K562 (cell line): ENCODE measurements around the gene ARHGAP24. TPM values are rescaled to one million over a fixed set of nuclear protein-coding genes. Genes with fewer than 3 reads are reported as not detected.

ENCODE experiments used
- ATAC-seq: fragments of 200-7000 bp; cut with Tn5 transposase; 3 replicates; pipeline ENCODE4 v1.9.1; 2020; ENCODE audit warnings: moderate library complexity
- BruUV-seq: library from RNA; stranded (reverse); fragments of 400-500 nt; replicated peaks from 2 replicates; lab custom pipeline; 2021; lab: Mats Ljungman, UMichigan
- CTCF ChIA-PET: fragments of 300-600 bp; formaldehyde crosslinking; extraction: SDS; loops from one replicate; lab custom pipeline; 2021; ENCODE audit warnings: low intra/inter-chr PET ratio; lab: Yijun Ruan, JAX
- POLR2A ChIA-PET: fragments of 300-600, 350-650 bp; sonication (Branson Sonifier 250); formaldehyde crosslinking; extraction: SDS; loops from one replicate; lab custom pipeline; 2021; ENCODE audit warnings: antibody characterized with exemption, inconsistent platforms; lab: Yijun Ruan, JAX
- DNase-seq, 4 experiments: peaks; one replicate each; pipeline versions ENCODE4 v3.0.0 to v3.0.0-alpha.2; 2011 to 2018; ENCODE audit warnings: low spot score in 3 of 4, mixed read lengths in 3 of 4; ENCODE audit errors: extremely low read depth in 1 of 4
- FAIRE-seq: peaks from 2 replicates; lab custom pipeline; 2011; peaks lifted over from hg19 to GRCh38; lab: Jason Lieb, UNC
- H2AFZ ChIP-seq: 2 replicates; pipeline ENCODE4 v1.6.0; 2011; ENCODE audit warnings: low read depth, low read length, control low read depth, inconsistent platforms
- H3K27ac ChIP-seq: fragments of 200-600 bp; 3 replicates; pipeline ENCODE4 v1.8.0; 2011; ENCODE audit warnings: low read depth, mild to moderate bottlenecking, control low read depth, inconsistent platforms, low read length, moderate library complexity, mixed read lengths; ENCODE audit errors: extremely low read depth
- H3K27me3 ChIP-seq, 2 experiments: fragments of 300-600 bp in 1 of 2; 2 replicates in 1 of 2; 3 replicates in 1 of 2; pipeline versions ENCODE4 v1.6.0 to v1.8.0; 2011; ENCODE audit warnings: inconsistent platforms in 2 of 2, low read length in 2 of 2, mild to moderate bottlenecking in 1 of 2, mixed read lengths in 1 of 2, moderate library complexity in 1 of 2; ENCODE audit not compliant: control insufficient read depth in 2 of 2, insufficient read depth in 2 of 2
- H3K36me3 ChIP-seq: fragments of 300-600 bp; 3 replicates; pipeline ENCODE4 v1.8.0; 2011; ENCODE audit warnings: mild to moderate bottlenecking, low read length, inconsistent platforms; ENCODE audit not compliant: control insufficient read depth, insufficient read depth
- H3K4me1 ChIP-seq, 2 experiments: fragments of 200-600 bp in 1 of 2; replicated peaks in 1 of 2; 2 replicates in 1 of 2; 3 replicates in 1 of 2; pipeline versions ENCODE4 v1.5.1 to v1.8.0; 2011; ENCODE audit warnings: inconsistent platforms in 2 of 2, low read length in 2 of 2, mild to moderate bottlenecking in 1 of 2, mixed read lengths in 1 of 2, moderate library complexity in 1 of 2; ENCODE audit not compliant: control insufficient read depth in 2 of 2, insufficient read depth in 2 of 2
- H3K4me2 ChIP-seq: 2 replicates; pipeline ENCODE4 v1.6.1; 2011; ENCODE audit warnings: low read length, control low read depth, inconsistent platforms, mixed read lengths; ENCODE audit not compliant: insufficient read depth
- H3K4me3 ChIP-seq: fragments of 200-600 bp; sonication (generic), shearing (Covaris generic); 2 replicates; pipeline ENCODE4 v1.5.1; 2016; ENCODE audit warnings: control low read depth, inconsistent platforms
- H3K79me2 ChIP-seq: fragments of 200-600 bp; 3 replicates; pipeline ENCODE4 v1.8.0; 2011; ENCODE audit warnings: low read length, inconsistent platforms; ENCODE audit not compliant: control insufficient read depth, insufficient read depth
- H3K9ac ChIP-seq, 2 experiments: 2 replicates each; pipeline versions ENCODE4 v1.6.0 to v1.6.1; 2011; ENCODE audit warnings: low read depth in 2 of 2, low read length in 2 of 2, control low read depth in 1 of 2, inconsistent platforms in 1 of 2, mild to moderate bottlenecking in 1 of 2, mixed read lengths in 1 of 2; ENCODE audit not compliant: insufficient read depth in 1 of 2
- H3K9me1 ChIP-seq: one replicate; pipeline ENCODE4 v1.6.0; 2011; ENCODE audit warnings: inconsistent platforms, mild to moderate bottlenecking, low read length, moderate library complexity; ENCODE audit not compliant: control insufficient read depth, insufficient read depth
- H3K9me3 ChIP-seq: replicated peaks from 2 replicates; pipeline ENCODE4 v1.5.1; 2011; ENCODE audit warnings: low read depth, low read length, inconsistent platforms; ENCODE audit not compliant: control insufficient read depth, insufficient read depth
- H4K20me1 ChIP-seq: replicated peaks from 2 replicates; pipeline ENCODE4 v1.6.1; 2011; ENCODE audit warnings: low read length, inconsistent platforms, mixed read lengths; ENCODE audit not compliant: control insufficient read depth, insufficient read depth
- CEBPB ChIP-seq: fragments of 450-650 bp; IDR thresholded peaks from 2 replicates; pipeline ENCODE4 v1.6.1; 2016; ENCODE audit warnings: missing genetic modification characterization, missing compliant biosample characterization
- MGA ChIP-seq: fragments of 450-650 bp; IDR thresholded peaks from 2 replicates; pipeline ENCODE4 v1.6.1; 2016; ENCODE audit warnings: mild to moderate bottlenecking, moderate library complexity
- POU5F1 ChIP-seq: fragments of 150-350 bp; IDR thresholded peaks from 2 replicates; pipeline ENCODE4 v1.6.1; 2014; ENCODE audit warnings: borderline replicate concordance, low read length, low read depth, mild to moderate bottlenecking; ENCODE audit not compliant: partially characterized antibody
- SIX5 ChIP-seq, 2 experiments: IDR thresholded peaks; 2 replicates each; pipeline ENCODE4 v1.6.1; 2011; ENCODE audit warnings: low read length in 2 of 2, borderline replicate concordance in 1 of 2, low read depth in 1 of 2, mild to moderate bottlenecking in 1 of 2, moderate library complexity in 1 of 2; ENCODE audit not compliant: insufficient read depth in 1 of 2
- WGBS: fragments of 100-300 bp; shearing (Covaris generic); methylation state at CpG from one replicate; pipeline ENCODE4 v1.1.6; 2016; ENCODE audit warnings: low coverage, mixed read lengths; ENCODE audit not compliant: insufficient coverage; ENCODE audit errors: missing lambda C conversion rate; 5-methylcytosine and 5-hydroxymethylcytosine counted together
- in situ Hi-C: fragments of 300-500 bp; cut with MboI; formaldehyde crosslinking; loops from 4 replicates; pipeline ENCODE4 v1.15.0; 2018; ENCODE audit warnings: inconsistent platforms, mixed read lengths
- intact Hi-C: fragments of 100-400 bp; cut with micrococcal nuclease; formaldehyde crosslinking; loops from 2 replicates; pipeline ENCODE4 v1.14.2; 2022
- polyA plus RNA-seq, 8 experiments: library from polyadenylated mRNA; depleted of rRNA in 4 of 8; stranded (reverse) in 5 of 8; unstranded in 3 of 8; fragments of >200 nt; fragmentation: Nextera tagmentation in 2 of 8; fragmentation: Illumina TruSeq in 1 of 8; extraction: Ambion mirVana in 2 of 8; extraction: Trizol in 1 of 8; gene quantifications; 2 replicates each; pipeline versions ENCODE4 v1.2.1 to v1.2.3, GENCODE V29; 2011 to 2014; ENCODE audit warnings: inconsistent platforms in 1 of 8, missing spikeins in 1 of 8
- total RNA-seq, 7 experiments: library from RNA; depleted of rRNA in 6 of 7; stranded (reverse); fragments of >200 nt in 6 of 7; fragmentation: Illumina TruSeq in 2 of 7; extraction: Trizol in 2 of 7; gene quantifications; 2 replicates each; pipeline versions ENCODE4 v1.2.1 to v1.2.3, GENCODE V29; 2011 to 2021; ENCODE audit warnings: low replicate concordance in 1 of 7
- TF ChIP-seq, protein P1 (sequence below): fragments of 450-650 bp; formaldehyde crosslinking; IDR thresholded peaks from 2 replicates; pipeline ENCODE4 v1.4.0; 2020; ENCODE audit warnings: mild to moderate bottlenecking, moderate library complexity

Gene ARHGAP24
- total and polyA plus RNA-seq, 9 of the 15 experiments (the other 6 are each of a cell fraction or from before 2014, with no cell fraction given) = 8.0 to 22.6 (median 14.0) TPM

DNA sequence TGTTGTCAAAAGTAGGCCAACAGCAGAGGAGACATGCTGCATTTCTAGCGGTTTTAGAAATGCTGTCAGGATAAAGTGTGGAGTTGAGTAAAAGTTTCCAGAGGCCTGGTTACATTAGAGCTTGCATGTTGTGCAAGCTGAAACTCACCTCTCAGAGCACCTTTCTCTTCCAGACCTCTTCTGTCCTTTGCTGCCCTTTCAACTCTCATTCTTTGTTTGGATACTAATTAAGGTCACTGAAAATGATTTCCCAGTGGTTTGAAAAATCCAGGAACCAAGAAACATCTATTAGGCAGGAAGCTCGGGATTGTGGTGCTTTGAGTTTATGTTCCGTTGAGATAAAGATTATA is 458.3 kb downstream of the ARHGAP24 start (continued):
- TF ChIP-seq POU5F1 = no peak
- no peak for TF ChIP-seq SIX5 (IDR thresholded peaks at IDR 0.05; ENCODE audit: borderline replicate concordance in 1 of 2, insufficient read depth in 1 of 2, low read depth in 1 of 2, low read length in 2 of 2)

DNA sequence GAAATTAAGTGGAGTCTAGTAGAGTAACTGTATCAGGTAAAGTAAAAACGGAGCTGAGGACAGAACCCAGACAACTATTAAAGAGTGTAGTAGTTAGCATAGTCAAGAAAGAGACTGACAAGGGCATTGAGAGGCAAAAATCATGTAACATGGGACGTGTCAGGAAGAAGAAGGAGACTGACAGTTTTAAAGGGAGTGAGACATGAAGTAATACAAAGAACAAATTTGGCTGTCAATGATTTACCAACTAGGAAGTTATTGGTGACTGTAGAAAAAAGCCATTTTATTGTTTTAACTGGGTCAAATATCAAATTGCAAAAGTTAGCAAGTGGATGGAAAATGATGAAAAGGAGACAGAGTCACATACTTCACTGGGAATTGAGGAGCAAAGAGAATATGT is 462.6 kb downstream of the ARHGAP24 start:
- WGBS = 13% methylated on average over 2 of the region's 2 CpGs
- no peaks in the 10 kb centered on the region for H3K79me2 ChIP-seq
- no peak overlapping the region for H3K9ac ChIP-seq
- BruUV-seq = no TSS peak
- H3K27me3 ChIP-seq = no peaks in the 10 kb centered on the region
- no peaks in the 10 kb centered on the region for H4K20me1 ChIP-seq
- CTCF ChIA-PET = no interaction called here
- H3K9me1 ChIP-seq = no peaks in the 10 kb centered on the region
- no peaks in the 10 kb centered on the region for H3K4me1 ChIP-seq
- H3K4me3 ChIP-seq = no peak overlapping the region
- in situ Hi-C loops = no loop called here
- H3K9me3 ChIP-seq = no peaks in the 10 kb centered on the region
- no peaks in the 10 kb centered on the region for H3K36me3 ChIP-seq
- no peak overlapping the region for H3K4me2 ChIP-seq
- FAIRE-seq (no peak), ATAC-seq (no peak), DNase-seq (no peak)
- H2AFZ ChIP-seq = no peak overlapping the region
- H3K27ac ChIP-seq = no peak overlapping the region
- POLR2A ChIA-PET = interaction anchor here (0.9 kb wide), 1 partner anchor 19 kb away, joined by 3 read pairs; no protein-coding TSS in a partner anchor
- intact Hi-C loops = no loop called here
- TF ChIP-seq MGA = no peak
- TF ChIP-seq, protein P1, sequence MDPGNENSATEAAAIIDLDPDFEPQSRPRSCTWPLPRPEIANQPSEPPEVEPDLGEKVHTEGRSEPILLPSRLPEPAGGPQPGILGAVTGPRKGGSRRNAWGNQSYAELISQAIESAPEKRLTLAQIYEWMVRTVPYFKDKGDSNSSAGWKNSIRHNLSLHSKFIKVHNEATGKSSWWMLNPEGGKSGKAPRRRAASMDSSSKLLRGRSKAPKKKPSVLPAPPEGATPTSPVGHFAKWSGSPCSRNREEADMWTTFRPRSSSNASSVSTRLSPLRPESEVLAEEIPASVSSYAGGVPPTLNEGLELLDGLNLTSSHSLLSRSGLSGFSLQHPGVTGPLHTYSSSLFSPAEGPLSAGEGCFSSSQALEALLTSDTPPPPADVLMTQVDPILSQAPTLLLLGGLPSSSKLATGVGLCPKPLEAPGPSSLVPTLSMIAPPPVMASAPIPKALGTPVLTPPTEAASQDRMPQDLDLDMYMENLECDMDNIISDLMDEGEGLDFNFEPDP (CRISPR knock-in tag) = no peak
- TF ChIP-seq CEBPB (tag) = no peak
